GM21825 (cell line): Measurements from ENCODE around the gene SLC25A12.

Source experiments
- ATAC-seq: cut with Tn5 transposase; IDR thresholded peaks from one replicate; pipeline ENCODE4 v1.9.1; 2021; ENCODE audit warnings: mild to moderate bottlenecking, moderate library complexity; ENCODE audit not compliant: unreplicated experiment

SLC25A12 gene

DNA sequence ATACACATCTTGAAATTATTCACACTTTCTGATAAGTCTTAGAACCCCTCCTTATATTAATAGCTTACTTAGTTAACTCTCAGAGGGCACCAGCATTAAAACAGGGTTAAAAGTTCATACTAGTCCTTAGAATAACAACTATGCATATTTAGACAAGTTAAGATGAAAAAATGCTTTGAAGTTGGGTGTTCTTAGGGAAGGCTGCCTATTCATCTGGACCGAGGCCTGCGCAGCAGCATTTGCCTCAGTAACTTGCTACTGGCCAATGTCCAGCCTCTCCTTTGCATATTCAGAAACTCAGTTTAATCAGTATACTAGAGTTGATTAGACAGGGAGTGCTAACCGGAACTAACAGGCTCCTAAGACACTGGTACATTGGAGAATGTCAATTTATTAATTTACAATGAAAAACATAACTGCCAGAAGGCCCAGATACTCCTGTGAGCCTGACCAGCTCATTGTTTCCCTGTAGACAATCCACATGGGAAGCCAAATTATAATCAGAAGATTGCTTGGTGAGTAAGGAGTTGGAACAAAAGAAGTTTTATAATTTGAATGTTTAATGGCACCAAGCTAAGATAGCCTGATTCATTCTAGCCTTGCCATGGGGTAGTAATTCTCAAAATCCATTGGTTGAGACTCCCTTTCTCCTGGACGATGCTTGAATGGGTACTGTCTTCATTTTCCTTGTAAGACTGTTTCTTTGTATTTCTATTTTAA lies 157.9 kb downstream of the SLC25A12 start:
- no peak for ATAC-seq
